Endothelial cell of umbilical vein (primary cell): ENCODE data around the gene PPFIA1. TPM values are rescaled to one million over a fixed set of nuclear protein-coding genes. Genes with fewer than 3 reads are reported as not detected.

Source experiments
- BruUV-seq: library from RNA; stranded (reverse); fragments of 400-500 nt; replicated peaks from 2 replicates; lab custom pipeline; 2021; lab: Mats Ljungman, UMichigan
- CTCF ChIA-PET: fragments of 300-600, 350-600 bp; sonication (Branson Sonifier 250); formaldehyde crosslinking; loops from one replicate; lab custom pipeline; 2021; ENCODE audit warnings: antibody characterized with exemption, inconsistent platforms; lab: Charles Lee
- POLR2A ChIA-PET: fragments of 300-600, 350-600 bp; sonication (Branson Sonifier 250); formaldehyde crosslinking; loops from one replicate; lab custom pipeline; 2021; ENCODE audit warnings: antibody characterized with exemption, inconsistent platforms; lab: Charles Lee
- DNase-seq: peaks from one replicate; pipeline ENCODE4 v3.0.0-alpha.2; 2011; ENCODE audit warnings: low read depth, low spot score
- FAIRE-seq: peaks from 2 replicates; lab custom pipeline; 2011; peaks lifted over from hg19 to GRCh38; lab: Jason Lieb, UNC
- H2AFZ ChIP-seq: 2 replicates; pipeline ENCODE4 v1.6.0; 2012; ENCODE audit warnings: low read depth, low read length, control low read depth, inconsistent platforms
- H3K27ac ChIP-seq: 2 replicates; pipeline ENCODE4 v1.5.1; 2011; ENCODE audit warnings: low read depth, mild to moderate bottlenecking, control low read depth, low read length, moderate library complexity; ENCODE audit not compliant: insufficient read depth
- H3K27me3 ChIP-seq, 2 experiments: 2 replicates each; pipeline versions ENCODE4 v1.6.0 to v1.6.1; 2011; ENCODE audit warnings: low read length in 2 of 2, mixed read lengths in 1 of 2; ENCODE audit not compliant: control insufficient read depth in 2 of 2, insufficient read depth in 2 of 2
- H3K36me3 ChIP-seq, 2 experiments: 2 replicates in 1 of 2; 3 replicates in 1 of 2; pipeline ENCODE4 v1.5.1; 2011; ENCODE audit warnings: low read length in 2 of 2, mild to moderate bottlenecking in 1 of 2, moderate library complexity in 1 of 2; ENCODE audit not compliant: control insufficient read depth in 2 of 2, insufficient read depth in 2 of 2; ENCODE audit errors: extremely low read depth in 1 of 2
- H3K4me1 ChIP-seq: 3 replicates; pipeline ENCODE4 v1.5.1; 2011; ENCODE audit warnings: mild to moderate bottlenecking, low read length; ENCODE audit not compliant: control insufficient read depth, insufficient read depth; ENCODE audit errors: extremely low read depth
- H3K4me2 ChIP-seq: 2 replicates; pipeline ENCODE4 v1.6.1; 2011; ENCODE audit warnings: low read length, control low read depth, mixed read lengths; ENCODE audit not compliant: insufficient read depth
- H3K4me3 ChIP-seq, 3 experiments: fragments of 200-600 bp in 1 of 3; sonication (generic), shearing (Covaris generic) in 1 of 3; replicated peaks in 1 of 3; 2 replicates each; pipeline ENCODE4 v1.5.1; 2011 to 2016; ENCODE audit warnings: control low read depth in 3 of 3, low read length in 3 of 3, mild to moderate bottlenecking in 2 of 3, inconsistent platforms in 1 of 3, low read depth in 1 of 3, moderate library complexity in 1 of 3; ENCODE audit not compliant: insufficient read depth in 1 of 3
- H3K79me2 ChIP-seq: 2 replicates; pipeline ENCODE4 v1.6.0; 2012; ENCODE audit warnings: low read length, inconsistent platforms; ENCODE audit not compliant: control insufficient read depth, insufficient read depth
- H3K9ac ChIP-seq: replicated peaks from 2 replicates; pipeline ENCODE3; 2011; ENCODE audit warnings: low read length, control low read depth; ENCODE audit not compliant: insufficient read depth; ENCODE audit errors: extremely low read depth
- H3K9me1 ChIP-seq: replicated peaks from 3 replicates; pipeline ENCODE4 v1.6.0; 2011; ENCODE audit warnings: mild to moderate bottlenecking, low read length; ENCODE audit not compliant: control insufficient read depth, insufficient read depth; ENCODE audit errors: extremely low read depth
- H3K9me3 ChIP-seq: replicated peaks from 2 replicates; pipeline ENCODE4 v1.5.1; 2012; ENCODE audit warnings: low read length, inconsistent platforms; ENCODE audit not compliant: control insufficient read depth, insufficient read depth
- H4K20me1 ChIP-seq: replicated peaks from 2 replicates; pipeline ENCODE3; 2011; ENCODE audit warnings: mild to moderate bottlenecking, low read length; ENCODE audit not compliant: control insufficient read depth, insufficient read depth; ENCODE audit errors: extremely low read depth
- CTCF ChIP-seq, 2 donors: IDR thresholded peaks; 1 replicate in 1 of 2; 2 replicates in 1 of 2; pipeline ENCODE4 v1.5.1; 2011; ENCODE audit warnings: low read length in 2 of 2, mild to moderate bottlenecking in 2 of 2, moderate library complexity in 2 of 2, control low read depth in 1 of 2, inconsistent platforms in 1 of 2, low read depth in 1 of 2; ENCODE audit not compliant: insufficient read depth in 1 of 2; ENCODE audit errors: extremely low read depth in 1 of 2
- EZH2 ChIP-seq: IDR thresholded peaks from 2 replicates; pipeline ENCODE4 v1.6.1; 2012; ENCODE audit warnings: borderline replicate concordance, low read depth, mild to moderate bottlenecking, moderate library complexity, low read length, inconsistent platforms; ENCODE audit not compliant: severe bottlenecking
- FOS ChIP-seq: IDR thresholded peaks from 2 replicates; pipeline ENCODE4 v1.6.1; 2011; ENCODE audit warnings: mild to moderate bottlenecking, low read length, moderate library complexity, borderline replicate concordance; ENCODE audit not compliant: insufficient read depth
- GATA2 ChIP-seq: IDR thresholded peaks from 2 replicates; pipeline ENCODE4 v1.7.0; 2011; ENCODE audit warnings: low read depth, mild to moderate bottlenecking, moderate library complexity, mixed read lengths, low read length; ENCODE audit not compliant: insufficient read length, insufficient read depth
- JUN ChIP-seq: IDR thresholded peaks from 2 replicates; pipeline ENCODE4 v1.6.1; 2011; ENCODE audit warnings: borderline replicate concordance, low read depth; ENCODE audit not compliant: insufficient read length, insufficient read depth
- MAX ChIP-seq: IDR thresholded peaks from 2 replicates; pipeline ENCODE4 v1.6.1; 2011; ENCODE audit not compliant: insufficient read depth, insufficient read length
- MYC ChIP-seq: IDR thresholded peaks from one replicate; pipeline ENCODE4 v1.6.1; 2011; ENCODE audit warnings: mild to moderate bottlenecking, low read depth, low read length
- POLR2A ChIP-seq: IDR thresholded peaks from 2 replicates; pipeline ENCODE4 v1.6.1; 2012; ENCODE audit warnings: low read depth, mild to moderate bottlenecking, control low read depth, low read length
- POLR2AphosphoS5 ChIP-seq: IDR thresholded peaks from 2 replicates; pipeline ENCODE4 v1.6.1; 2012; ENCODE audit warnings: low read depth, mild to moderate bottlenecking, control low read depth, low read length, moderate library complexity; ENCODE audit not compliant: insufficient read depth
- dilution Hi-C: fragments of 300-500 bp; cut with MboI; formaldehyde crosslinking; loops from one replicate; pipeline ENCODE4 v1.15.0; 2019; ENCODE audit warnings: low sequenced_read_pairs; ENCODE audit not compliant: extremely low pct_ligation_motif_present
- intact Hi-C: fragments of 100-400 bp; cut with micrococcal nuclease; formaldehyde crosslinking; loops from one replicate; pipeline ENCODE4 v1.10.0; 2022
- polyA plus RNA-seq, 4 experiments: library from polyadenylated mRNA; depleted of rRNA in 3 of 4; stranded (reverse) in 3 of 4; unstranded in 1 of 4; fragments of >200 nt; gene quantifications; 2 replicates each; pipeline versions ENCODE4 v1.2.1 to v1.2.3, GENCODE V29; 2011 to 2012; ENCODE audit warnings: missing spikeins in 1 of 4
- total RNA-seq: library from RNA; stranded (reverse); gene quantifications from 2 replicates; pipeline ENCODE4 v1.2.3, GENCODE V29; 2021

The PPFIA1 gene
- total and polyA plus RNA-seq, 2 donors (not counting 3 experiments of a cell fraction or from before 2014, with no cell fraction given), result 44.3 to 60.9 TPM

- no peak overlapping the region for H3K4me2 ChIP-seq
- DNase-seq, result no peak
- no peak overlapping the region for H3K4me3 ChIP-seq
- no peak overlapping the region for H3K9ac ChIP-seq
- no peak overlapping the region for H3K27ac ChIP-seq
- no peak overlapping the region for H2AFZ ChIP-seq
- dilution Hi-C loops (no loop called here), intact Hi-C loops (no loop called here)
- H3K79me2 ChIP-seq, result peaks cover 4% of the 10 kb centered on the region
- no peaks in the 10 kb centered on the region for H3K9me1 ChIP-seq
- no peak for TF ChIP-seq MYC
- TF ChIP-seq FOS, result no peak
- TF ChIP-seq JUN, result no peak
- no peak for TF ChIP-seq CTCF (IDR thresholded peaks at IDR 0.05; ENCODE audit: extremely low read depth in 1 of 2, insufficient read depth in 1 of 2, low read depth in 1 of 2, low read length in 2 of 2)
- no peak for TF ChIP-seq EZH2
- no peak for TF ChIP-seq MAX
- no peak for TF ChIP-seq POLR2AphosphoS5
- no peak for TF ChIP-seq GATA2
- no peak for TF ChIP-seq POLR2A
- peaks cover 5 to 13% of the 10 kb centered on the region in 2 experiments for H3K36me3 ChIP-seq
- no peaks in the 10 kb centered on the region for H3K27me3 ChIP-seq
- no peaks in the 10 kb centered on the region for H3K9me3 ChIP-seq
- ChIA-PET POLR2A (no interaction called here), CTCF (no interaction called here)
- peaks cover 3% of the 10 kb centered on the region for H3K4me1 ChIP-seq
- BruUV-seq, result no TSS peak
- FAIRE-seq, result no peak
- peaks cover 3% of the 10 kb centered on the region for H4K20me1 ChIP-seq
These were observed 101.6 kb downstream of the PPFIA1 start for GRCh38 chr11:70372076-70372475.
